SK-N-SH (cell line): Measurements from ENCODE around the gene CD300LF. TPM values are rescaled to one million over a fixed set of nuclear protein-coding genes. Genes with fewer than 3 reads are reported as not detected.

Experiments
- CTCF ChIA-PET: fragments of 300-600, 350-600 bp; formaldehyde crosslinking; extraction: SDS; loops from one replicate; lab custom pipeline; 2021; lab: Yijun Ruan, JAX
- POLR2A ChIA-PET: fragments of 350-600 bp; sonication (Branson Sonifier 250); formaldehyde crosslinking; extraction: SDS; loops from one replicate; lab custom pipeline; 2020; ENCODE audit warnings: antibody characterized with exemption, inconsistent platforms; lab: Yijun Ruan, JAX
- DNase-seq: peaks from one replicate; pipeline ENCODE4 v3.0.0; 2012
- H2AFZ ChIP-seq: fragments of 200-600 bp; sonication (generic); 2 replicates; pipeline ENCODE4 v1.8.1; 2016; ENCODE audit warnings: antibody characterized with exemption, mild to moderate bottlenecking, low read depth
- H3F3A ChIP-seq: fragments of 200-600 bp; sonication (generic); replicated peaks from 2 replicates; pipeline ENCODE3; 2016; ENCODE audit warnings: antibody characterized with exemption, mild to moderate bottlenecking; ENCODE audit not compliant: insufficient read depth
- H3K27ac ChIP-seq, 2 experiments: fragments of 200-500 bp in 1 of 2; fragments of 200-600 bp in 1 of 2; sonication (Bioruptor generic) in 1 of 2; sonication (generic), shearing (Covaris generic) in 1 of 2; 2 replicates each; pipeline versions ENCODE4 v1.5.1 to v1.6.1; 2014 to 2016; ENCODE audit warnings: low read depth in 2 of 2, inconsistent platforms in 1 of 2, low read length in 1 of 2, mild to moderate bottlenecking in 1 of 2, mixed read lengths in 1 of 2
- H3K27me3 ChIP-seq: fragments of 200-600 bp; sonication (generic), shearing (Covaris generic); 2 replicates; pipeline ENCODE4 v1.6.1; 2016; ENCODE audit warnings: mixed run types; ENCODE audit not compliant: insufficient read depth
- H3K36me3 ChIP-seq, 2 experiments: fragments of 200-500 bp in 1 of 2; fragments of 200-600 bp in 1 of 2; sonication (Bioruptor generic) in 1 of 2; sonication (generic) in 1 of 2; replicated peaks in 1 of 2; 2 replicates each; pipeline versions ENCODE3 to v1.5.1; 2014 to 2016; ENCODE audit warnings: low read length in 1 of 2, mild to moderate bottlenecking in 1 of 2; ENCODE audit not compliant: insufficient read depth in 2 of 2, control insufficient read depth in 1 of 2
- H3K4me1 ChIP-seq, 2 experiments: fragments of 200-500 bp in 1 of 2; fragments of 200-600 bp in 1 of 2; sonication (Bioruptor generic) in 1 of 2; sonication (generic), shearing (Covaris generic) in 1 of 2; 2 replicates each; pipeline versions ENCODE4 v1.5.1 to v1.6.1; 2014 to 2016; ENCODE audit warnings: low read depth in 1 of 2, low read length in 1 of 2, mixed run types in 1 of 2; ENCODE audit not compliant: insufficient read depth in 2 of 2, control insufficient read depth in 1 of 2
- H3K4me2 ChIP-seq: fragments of 200-600 bp; sonication (generic), shearing (Covaris generic); 2 replicates; pipeline ENCODE4 v1.6.1; 2017; ENCODE audit warnings: mixed run types
- H3K4me3 ChIP-seq, 2 experiments: fragments of 200-500 bp in 1 of 2; fragments of 200-600 bp in 1 of 2; sonication (Bioruptor generic) in 1 of 2; sonication (generic), shearing (Covaris generic) in 1 of 2; 2 replicates each; pipeline versions ENCODE4 v1.5.1 to v1.8.1; 2014 to 2016; ENCODE audit warnings: low read depth in 2 of 2, inconsistent platforms in 1 of 2, low read length in 1 of 2, mild to moderate bottlenecking in 1 of 2, mixed read lengths in 1 of 2, moderate library complexity in 1 of 2
- H3K79me2 ChIP-seq: fragments of 200-600 bp; sonication (generic); 2 replicates; pipeline ENCODE4 v1.8.1; 2017; ENCODE audit warnings: mild to moderate bottlenecking; ENCODE audit not compliant: insufficient read depth
- H3K9ac ChIP-seq: fragments of 200-600 bp; sonication (generic); 2 replicates; pipeline ENCODE4 v1.6.1; 2017; ENCODE audit warnings: mixed run types
- H3K9me2 ChIP-seq: fragments of 200-600 bp; sonication (generic); 2 replicates; pipeline ENCODE4 v1.6.1; 2017; ENCODE audit warnings: mixed run types
- H3K9me3 ChIP-seq: fragments of 200-600 bp; sonication (generic); 2 replicates; pipeline ENCODE4 v1.6.1; 2017; ENCODE audit warnings: mixed run types, mild to moderate bottlenecking, moderate library complexity
- H4K20me1 ChIP-seq: fragments of 200-600 bp; sonication (generic); 2 replicates; pipeline ENCODE4 v1.6.1; 2017; ENCODE audit warnings: mild to moderate bottlenecking, mixed run types; ENCODE audit not compliant: insufficient read depth
- EZH2phosphoT487 ChIP-seq: fragments of 200-600 bp; sonication (generic); IDR thresholded peaks from 2 replicates; pipeline ENCODE4 v1.6.1; 2017; ENCODE audit warnings: low read depth, mixed run types, mild to moderate bottlenecking, antibody characterized with exemption, moderate library complexity, borderline replicate concordance
- FOXM1 ChIP-seq: IDR thresholded peaks from 2 replicates; pipeline ENCODE4 v1.4.0; 2012; ENCODE audit warnings: low read depth, mild to moderate bottlenecking
- GABPA ChIP-seq: IDR thresholded peaks from 2 replicates; pipeline ENCODE4 v1.4.0; 2012; ENCODE audit warnings: low read depth, mild to moderate bottlenecking
- GATA2 ChIP-seq: sonication (generic); formaldehyde crosslinking; IDR thresholded peaks from 2 replicates; pipeline ENCODE4 v1.5.0; 2020; ENCODE audit warnings: mild to moderate bottlenecking, missing genetic modification reagents
- MEF2A ChIP-seq: IDR thresholded peaks from 2 replicates; pipeline ENCODE4 v1.4.0; 2012; ENCODE audit warnings: low read depth, borderline replicate concordance
- MXI1 ChIP-seq: IDR thresholded peaks from 2 replicates; pipeline ENCODE4 v1.6.1; 2012; ENCODE audit warnings: mild to moderate bottlenecking, low read depth, low read length, improper control_type of control experiment
- NRF1 ChIP-seq: IDR thresholded peaks from 2 replicates; pipeline ENCODE4 v1.6.1; 2012; ENCODE audit warnings: low read depth, mild to moderate bottlenecking, low read length
- SIN3A ChIP-seq: IDR thresholded peaks from 2 replicates; pipeline ENCODE4 v1.6.1; 2012; ENCODE audit warnings: low read depth, mild to moderate bottlenecking, low read length, moderate library complexity, borderline replicate concordance
- USF2 ChIP-seq: fragments of 150-350 bp; IDR thresholded peaks from 2 replicates; pipeline ENCODE4 v1.6.1; 2017; ENCODE audit warnings: antibody characterized with exemption, low read length, low read depth, borderline replicate concordance
- YY1 ChIP-seq: IDR thresholded peaks from 2 replicates; pipeline ENCODE4 v1.4.0; 2012; ENCODE audit warnings: low read depth, mild to moderate bottlenecking
- WGBS: methylation state at CpG from one replicate; pipeline ENCODE4 v1.1.6; 2017; ENCODE audit warnings: low lambda C conversion rate; 5-methylcytosine and 5-hydroxymethylcytosine counted together
- polyA plus RNA-seq, 3 experiments: library from polyadenylated mRNA; depleted of rRNA; stranded (reverse); fragments of >200 nt; gene quantifications; 2 replicates each; pipeline ENCODE4 v1.2.3, GENCODE V29; 2012
- TF ChIP-seq, protein P1 (sequence below): IDR thresholded peaks from 2 replicates; pipeline ENCODE4 v1.4.0; 2012; ENCODE audit warnings: low read depth, borderline replicate concordance
- TF ChIP-seq, protein P2 (sequence below): fragments of 200-600 bp; sonication (generic); IDR thresholded peaks from 2 replicates; pipeline ENCODE4 v1.6.1; 2017; ENCODE audit warnings: antibody characterized with exemption, mild to moderate bottlenecking, moderate library complexity
- TF ChIP-seq, protein P3 (sequence below): IDR thresholded peaks from 2 replicates; pipeline ENCODE4; 2012
- TF ChIP-seq, protein P4 (sequence below): IDR thresholded peaks from 2 replicates; pipeline ENCODE4 v1.4.0; 2012; ENCODE audit warnings: low read depth, borderline replicate concordance

CD300LF gene
- polyA plus RNA-seq, 1 of the 3 experiments (the other 2 are of a cell fraction) = not detected

- H2AFZ ChIP-seq = no peak overlapping the region
- H3F3A ChIP-seq = no peaks in the 10 kb centered on the region
- H3K4me2 ChIP-seq = no peak overlapping the region
- no peaks in the 10 kb centered on the region for H3K36me3 ChIP-seq
- H3K27me3 ChIP-seq = no peaks in the 10 kb centered on the region
- no peak for DNase-seq
- CTCF ChIA-PET = interaction anchor here (1.0 to 7.2 kb wide), 7 partner anchors 12 to 122 kb away, joined by 3 to 80 read pairs (median 6); partner anchors contain the start of gene RAB37
- H3K27ac ChIP-seq = no peak overlapping the region
- no peak overlapping the region for H3K9ac ChIP-seq
- no peaks in the 10 kb centered on the region for H3K79me2 ChIP-seq
- WGBS = 16% methylated on average over 6 of the region's 6 CpGs
- no peaks in the 10 kb centered on the region for H3K9me2 ChIP-seq
- no peaks in the 10 kb centered on the region for H3K9me3 ChIP-seq
- H4K20me1 ChIP-seq = no peaks in the 10 kb centered on the region
- TF ChIP-seq USF2 = no peak
- TF ChIP-seq MEF2A = no peak
- TF ChIP-seq, protein P1, sequence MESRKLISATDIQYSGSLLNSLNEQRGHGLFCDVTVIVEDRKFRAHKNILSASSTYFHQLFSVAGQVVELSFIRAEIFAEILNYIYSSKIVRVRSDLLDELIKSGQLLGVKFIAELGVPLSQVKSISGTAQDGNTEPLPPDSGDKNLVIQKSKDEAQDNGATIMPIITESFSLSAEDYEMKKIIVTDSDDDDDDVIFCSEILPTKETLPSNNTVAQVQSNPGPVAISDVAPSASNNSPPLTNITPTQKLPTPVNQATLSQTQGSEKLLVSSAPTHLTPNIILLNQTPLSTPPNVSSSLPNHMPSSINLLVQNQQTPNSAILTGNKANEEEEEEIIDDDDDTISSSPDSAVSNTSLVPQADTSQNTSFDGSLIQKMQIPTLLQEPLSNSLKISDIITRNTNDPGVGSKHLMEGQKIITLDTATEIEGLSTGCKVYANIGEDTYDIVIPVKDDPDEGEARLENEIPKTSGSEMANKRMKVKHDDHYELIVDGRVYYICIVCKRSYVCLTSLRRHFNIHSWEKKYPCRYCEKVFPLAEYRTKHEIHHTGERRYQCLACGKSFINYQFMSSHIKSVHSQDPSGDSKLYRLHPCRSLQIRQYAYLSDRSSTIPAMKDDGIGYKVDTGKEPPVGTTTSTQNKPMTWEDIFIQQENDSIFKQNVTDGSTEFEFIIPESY = no peak
- TF ChIP-seq MXI1 = no peak
- TF ChIP-seq EZH2phosphoT487 = no peak
- TF ChIP-seq, protein P2, sequence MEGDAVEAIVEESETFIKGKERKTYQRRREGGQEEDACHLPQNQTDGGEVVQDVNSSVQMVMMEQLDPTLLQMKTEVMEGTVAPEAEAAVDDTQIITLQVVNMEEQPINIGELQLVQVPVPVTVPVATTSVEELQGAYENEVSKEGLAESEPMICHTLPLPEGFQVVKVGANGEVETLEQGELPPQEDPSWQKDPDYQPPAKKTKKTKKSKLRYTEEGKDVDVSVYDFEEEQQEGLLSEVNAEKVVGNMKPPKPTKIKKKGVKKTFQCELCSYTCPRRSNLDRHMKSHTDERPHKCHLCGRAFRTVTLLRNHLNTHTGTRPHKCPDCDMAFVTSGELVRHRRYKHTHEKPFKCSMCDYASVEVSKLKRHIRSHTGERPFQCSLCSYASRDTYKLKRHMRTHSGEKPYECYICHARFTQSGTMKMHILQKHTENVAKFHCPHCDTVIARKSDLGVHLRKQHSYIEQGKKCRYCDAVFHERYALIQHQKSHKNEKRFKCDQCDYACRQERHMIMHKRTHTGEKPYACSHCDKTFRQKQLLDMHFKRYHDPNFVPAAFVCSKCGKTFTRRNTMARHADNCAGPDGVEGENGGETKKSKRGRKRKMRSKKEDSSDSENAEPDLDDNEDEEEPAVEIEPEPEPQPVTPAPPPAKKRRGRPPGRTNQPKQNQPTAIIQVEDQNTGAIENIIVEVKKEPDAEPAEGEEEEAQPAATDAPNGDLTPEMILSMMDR = no peak
- TF ChIP-seq, protein P3, sequence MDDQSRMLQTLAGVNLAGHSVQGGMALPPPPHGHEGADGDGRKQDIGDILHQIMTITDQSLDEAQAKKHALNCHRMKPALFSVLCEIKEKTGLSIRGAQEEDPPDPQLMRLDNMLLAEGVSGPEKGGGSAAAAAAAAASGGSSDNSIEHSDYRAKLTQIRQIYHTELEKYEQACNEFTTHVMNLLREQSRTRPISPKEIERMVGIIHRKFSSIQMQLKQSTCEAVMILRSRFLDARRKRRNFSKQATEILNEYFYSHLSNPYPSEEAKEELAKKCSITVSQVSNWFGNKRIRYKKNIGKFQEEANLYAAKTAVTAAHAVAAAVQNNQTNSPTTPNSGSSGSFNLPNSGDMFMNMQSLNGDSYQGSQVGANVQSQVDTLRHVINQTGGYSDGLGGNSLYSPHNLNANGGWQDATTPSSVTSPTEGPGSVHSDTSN = no peak
- TF ChIP-seq NRF1 = no peak
- no peak for TF ChIP-seq FOXM1
- TF ChIP-seq GATA2 (CRISPR knock-in tag) = no peak
- TF ChIP-seq, protein P4, sequence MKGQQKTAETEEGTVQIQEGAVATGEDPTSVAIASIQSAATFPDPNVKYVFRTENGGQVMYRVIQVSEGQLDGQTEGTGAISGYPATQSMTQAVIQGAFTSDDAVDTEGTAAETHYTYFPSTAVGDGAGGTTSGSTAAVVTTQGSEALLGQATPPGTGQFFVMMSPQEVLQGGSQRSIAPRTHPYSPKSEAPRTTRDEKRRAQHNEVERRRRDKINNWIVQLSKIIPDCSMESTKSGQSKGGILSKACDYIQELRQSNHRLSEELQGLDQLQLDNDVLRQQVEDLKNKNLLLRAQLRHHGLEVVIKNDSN = no peak
- TF ChIP-seq YY1 = no peak
- no peak for TF ChIP-seq GABPA
- no peak for TF ChIP-seq SIN3A
- TF ChIP-seq, all 33 proteins: peak for 0
- H3K4me1 ChIP-seq = peaks cover 0 to 6% of the 10 kb centered on the region in 2 experiments; a peak in 1 of 4 replicates
- no peak overlapping the region for H3K4me3 ChIP-seq
- POLR2A ChIA-PET = interaction anchor here (0.6 to 0.8 kb wide), 2 partner anchors 13 to 66 kb away, joined by 3 read pairs; no protein-coding TSS in a partner anchor
These were observed 42.4 kb downstream of the CD300LF start for GRCh38 chr17:74670329-74670728.
